ENCODE data around the gene ANKH. TPM values are rescaled to one million over a fixed set of nuclear protein-coding genes. Genes with fewer than 3 reads are reported as not detected.

ANKH gene
- total and polyA plus RNA-seq, 10 of the 15 experiments (the other 5 are each of a cell fraction or from before 2014, with no cell fraction given), result 2.1 to 43.9 (median 14.4) TPM

GRCh38 chr5:14701556-14701955 is 170.0 kb downstream of the ANKH start:
- ChIA-PET RAD21 (ENCODE audit: unreplicated experiment) (no interaction called here), SMC1A (ENCODE audit: uncharacterized antibody, unreplicated experiment) (interaction anchor here (0.9 kb wide), 1 partner anchor 15 kb away, joined by 3 read pairs; no protein-coding TSS in a partner anchor)
- 89% methylated on average over 10 of the region's 10 CpGs for WGBS (ENCODE audit: insufficient coverage, insufficient replicate concordance, low lambda C conversion rate, missing lambda C conversion rate)

More at GRCh38 chr5:14701556-14701955, 170.0 kb downstream of the ANKH start:
- H3K79me2 ChIP-seq (ENCODE audit: control insufficient read depth, insufficient read depth, low read length), result no peaks in the 10 kb centered on the region; the same call in 1 of the 2 replicates
- CTCF ChIA-PET, result no interaction called here
- H3K4me1 ChIP-seq (ENCODE audit: control insufficient read depth, insufficient read depth, low read length), result no peaks in the 10 kb centered on the region
- no peaks in the 10 kb centered on the region for H3K27me3 ChIP-seq (replicated peaks in 1 of 2; ENCODE audit: control insufficient read depth in 2 of 2, insufficient read depth in 2 of 2, low read length in 1 of 2)
- H3K4me3 ChIP-seq, result no peak overlapping the region
- no peak for TF ChIP-seq BCLAF1 (IDR thresholded peaks at IDR 0.05)
- TF ChIP-seq IKZF1 (conservative IDR thresholded peaks at IDR 0.05), result no peak
- TF ChIP-seq MYB (IDR thresholded peaks at IDR 0.05; ENCODE audit: borderline replicate concordance, low read depth, low read length), result no peak
- TF ChIP-seq NBN (IDR thresholded peaks at IDR 0.05), result no peak
- DNase-seq (ENCODE audit: low read depth, low spot score) (no peak), FAIRE-seq (no peak), ATAC-seq (no peak)
- no peak overlapping the region for H3K9ac ChIP-seq (ENCODE audit: control insufficient read depth, insufficient read depth, low read length)
- POLR2A ChIA-PET, result interaction anchor here (0.5 kb wide), 1 partner anchor 315 kb away, joined by 5 read pairs; no protein-coding TSS in a partner anchor
- peaks cover 25 to 46% of the 10 kb centered on the region in 2 experiments for H3K36me3 ChIP-seq (ENCODE audit: control insufficient read depth in 2 of 2, insufficient read depth in 2 of 2, low read length in 1 of 2)
- no peak overlapping the region for H2AFZ ChIP-seq (ENCODE audit: control insufficient read depth, low read depth, low read length)
- H3K4me2 ChIP-seq (ENCODE audit: control insufficient read depth, insufficient read depth), result no peak overlapping the region
- BruUV-seq (replicated peaks), result no TSS peak
- no peaks in the 10 kb centered on the region; the same call in 1 of the 2 replicates for H4K20me1 ChIP-seq (ENCODE audit: control insufficient read depth, insufficient read depth)
- intact Hi-C loops (cut with micrococcal nuclease; ENCODE audit: unreplicated experiment), result no loop called here
- in situ Hi-C loops (cut with MboI), result loop anchor here (25.0 kb wide), 1 partner anchor 1761 kb away; the partner anchor contains the start of gene ZNF622
- H3K27ac ChIP-seq (ENCODE audit: control insufficient read depth, insufficient read depth), result no peak overlapping the region
- no peaks in the 10 kb centered on the region for H3K9me3 ChIP-seq (replicated peaks; ENCODE audit: control insufficient read depth, insufficient read depth, low read length)

All from GM12878 (cell line).